AG09319 (cell line): ENCODE measurements around the gene ZNF789.
A peak's percentile ranks its signal among the peaks of the same experiment; 100 is the strongest.

Experiments
- DNase-seq: peaks from one replicate; pipeline ENCODE4 v3.0.0-alpha.2; 2010; ENCODE audit warnings: low read depth; ENCODE audit errors: extremely low read depth
- CTCF ChIP-seq: IDR thresholded peaks from 2 replicates; pipeline ENCODE4 v1.5.1; 2011; ENCODE audit warnings: low read depth, mild to moderate bottlenecking, inconsistent platforms, low read length, moderate library complexity

ZNF789 gene

GRCh38 chr7:99438573-99439480, 33.9 kb upstream of the ZNF789 start, which contains the start of the genes CPSF4 and PTCD1:
CPSF4 (plus strand) TSS chr7:99438943; CDS start chr7:99439083, 140 bp downstream.
PTCD1 (minus strand) TSS chr7:99438798; CDS start chr7:99435242, 3,556 bp downstream.
- TF ChIP-seq CTCF, result no peak
- DNase-seq, result peak; percentile 86

DNA sequence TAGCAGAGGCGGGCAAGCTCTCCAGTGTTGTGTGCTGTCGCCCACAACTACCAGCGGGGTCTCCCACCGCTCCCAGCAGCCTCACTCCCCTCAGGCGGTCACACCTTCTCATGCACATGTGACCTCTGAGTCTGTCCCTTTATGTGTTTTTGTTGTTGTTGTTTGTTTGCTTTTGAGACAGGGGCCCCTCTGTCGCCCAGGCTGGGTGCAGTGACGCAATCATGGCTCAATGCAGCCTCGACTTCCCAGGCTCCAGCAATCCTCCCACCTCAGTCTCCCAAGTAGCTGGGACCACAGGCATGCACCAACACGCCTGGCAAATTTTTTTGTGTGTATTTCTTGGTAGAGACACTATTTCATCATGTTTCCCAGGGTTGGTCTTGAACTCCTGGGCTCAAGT, 32.5 kb upstream of the ZNF789 start:
- TF ChIP-seq CTCF, result no peak
- DNase-seq, result no peak

DNA sequence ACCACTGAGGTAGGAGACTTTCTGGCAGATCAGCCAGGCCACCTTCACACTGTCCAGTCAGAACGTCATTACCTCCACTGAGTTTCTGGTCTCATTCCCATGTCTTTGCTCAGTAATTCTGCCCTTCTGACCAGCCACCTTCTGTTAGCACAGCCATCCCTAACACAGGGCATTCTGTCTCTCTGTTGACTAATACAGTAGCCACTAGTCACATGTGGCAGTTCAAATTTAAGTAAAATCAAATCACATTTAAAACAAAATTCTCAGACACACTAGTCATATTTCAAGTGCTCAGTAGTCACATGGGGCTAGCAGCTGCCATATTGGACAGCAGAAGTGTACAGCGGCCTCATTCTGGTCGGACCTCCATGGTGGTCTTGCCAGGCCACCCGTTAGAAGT, 26.6 kb upstream of the ZNF789 start:
- DNase-seq, result no peak
- TF ChIP-seq CTCF, result no peak

DNA sequence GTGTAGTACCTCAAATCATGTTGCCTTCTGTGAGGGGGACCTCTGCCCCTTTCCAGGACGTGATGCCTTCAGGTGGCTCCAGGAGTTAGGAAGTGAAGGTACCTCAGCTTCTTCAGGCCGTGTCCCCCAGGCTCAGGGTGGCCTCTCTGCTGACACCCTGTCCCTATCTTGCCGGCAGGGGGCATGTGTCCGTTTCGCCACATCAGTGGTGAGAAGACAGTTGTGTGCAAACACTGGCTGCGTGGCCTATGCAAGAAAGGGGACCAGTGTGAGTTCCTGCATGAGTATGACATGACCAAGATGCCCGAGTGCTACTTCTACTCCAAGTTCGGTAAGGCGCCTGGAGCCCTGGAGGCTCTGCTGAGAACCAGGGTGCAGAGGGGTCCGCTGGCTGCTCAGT, 24.7 kb upstream of the ZNF789 start:
- no peak for DNase-seq
- TF ChIP-seq CTCF, result no peak

DNA sequence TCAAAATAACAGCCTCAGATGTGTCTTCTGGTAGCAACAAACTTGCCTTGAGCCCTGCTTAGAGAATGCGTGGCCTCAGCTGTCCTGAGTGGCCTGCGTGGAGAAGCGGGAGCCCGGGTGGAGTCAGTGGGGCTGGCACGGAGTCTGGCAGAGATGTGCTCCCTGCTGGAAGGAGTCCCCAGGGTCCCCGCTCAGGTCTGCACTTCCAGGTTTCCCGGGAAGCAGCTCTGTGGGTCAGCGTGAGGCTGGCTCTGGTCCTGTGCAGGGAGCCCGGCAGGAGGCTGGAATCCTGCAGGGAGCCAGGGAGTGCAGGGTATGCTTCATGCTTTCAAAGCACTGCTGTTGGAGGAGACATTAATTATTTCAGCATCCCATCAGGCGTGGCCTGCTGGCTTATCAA, 23.8 kb upstream of the ZNF789 start:
- TF ChIP-seq CTCF, result no peak
- DNase-seq, result no peak

DNA sequence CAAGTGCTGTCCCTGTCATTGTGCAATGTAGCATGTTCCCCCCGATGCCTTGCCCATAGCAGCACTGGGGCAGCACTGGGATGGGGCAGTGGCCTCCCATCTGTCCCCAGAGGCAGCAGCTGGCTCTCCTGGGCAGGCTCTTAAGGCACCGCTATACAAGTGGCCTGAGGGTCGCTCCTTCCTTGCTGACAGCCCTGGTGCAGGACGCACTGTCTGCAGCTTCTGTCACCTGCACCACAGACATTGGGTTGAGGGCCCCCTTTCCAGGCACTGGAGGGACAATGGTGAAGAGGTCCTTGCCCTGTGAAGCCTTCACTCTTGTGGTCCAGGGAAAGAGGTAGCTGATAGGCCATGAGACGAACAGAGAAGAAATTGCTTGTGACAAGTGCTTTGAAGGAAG, 23.4 kb upstream of the ZNF789 start:
- no peak for TF ChIP-seq CTCF
- no peak for DNase-seq

GRCh38 chr7:99451936-99452335, 20.8 kb upstream of the ZNF789 start:
- no peak for TF ChIP-seq CTCF
- DNase-seq, result no peak
